Measurements from ENCODE around the gene PLEKHB2. TPM values are rescaled to one million over a fixed set of nuclear protein-coding genes. Genes with fewer than 3 reads are reported as not detected.

The PLEKHB2 gene
- total and polyA plus RNA-seq, 2 of the 8 experiments (the other 6 are each of a cell fraction or from before 2014, with no cell fraction given): 42.4 to 54.8 TPM

DNA sequence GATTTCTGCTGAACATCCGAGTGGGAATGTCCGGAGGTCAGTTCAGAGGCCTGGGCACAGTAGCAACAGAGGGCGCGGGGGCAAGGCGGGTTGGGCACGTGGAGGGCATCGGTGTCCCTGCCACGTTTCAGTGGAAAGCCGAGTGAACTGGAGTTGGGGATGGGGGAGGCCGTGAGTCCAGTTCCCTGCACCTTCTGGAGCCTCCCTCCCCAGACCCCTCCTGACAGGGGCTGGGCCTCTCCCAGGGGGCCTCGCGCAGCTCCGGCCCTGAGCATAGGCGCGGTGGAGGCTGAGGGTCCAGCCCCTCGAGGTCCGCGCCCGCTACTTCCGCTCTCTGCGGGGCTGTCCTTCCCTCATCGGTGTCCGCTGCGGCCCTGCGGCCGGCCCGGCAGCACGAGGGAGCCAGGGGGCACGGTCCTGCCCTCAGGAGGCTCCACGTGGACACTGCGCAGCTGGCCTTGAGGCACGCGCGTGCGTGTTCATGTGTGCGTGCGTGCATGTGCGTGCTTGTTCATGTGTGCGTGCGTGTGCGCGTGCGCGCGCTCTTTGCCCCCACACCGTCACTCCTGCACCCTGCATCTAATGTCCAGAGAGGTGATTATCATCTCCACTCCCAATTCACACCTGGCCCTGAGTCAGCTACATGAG, 50.2 kb downstream of the PLEKHB2 start:
- no peak overlapping the region for H2BK20ac ChIP-seq (ENCODE audit: low read length)
- no peaks in the 10 kb centered on the region for H3K27me3 ChIP-seq (replicated peaks in 1 of 4; ENCODE audit: control insufficient read depth in 3 of 4, extremely low read depth in 1 of 4, insufficient read depth in 3 of 4, low read length in 3 of 4)
- H3K79me2 ChIP-seq (ENCODE audit: control insufficient read depth in 1 of 2, insufficient read depth in 2 of 2, low read length in 2 of 2): no peaks in the 10 kb centered on the region
- no peaks in the 10 kb centered on the region for H3K79me1 ChIP-seq (ENCODE audit: low read depth, low read length)
- H2BK12ac ChIP-seq (ENCODE audit: low read depth, low read length): no peak overlapping the region
- no peak overlapping the region for H2AFZ ChIP-seq (ENCODE audit: low read length)
- no peak overlapping the region for H3K4me3 ChIP-seq (ENCODE audit: extremely low read depth in 1 of 4, insufficient read depth in 2 of 4, low read depth in 3 of 4, low read length in 4 of 4)
- CTCF ChIA-PET (ENCODE audit: partially characterized antibody): interaction anchor here (0.7 to 5.4 kb wide), 6 partner anchors 10 to 517 kb away, joined by 3 to 28 read pairs (median 4); no protein-coding TSS in a partner anchor
- H4K20me1 ChIP-seq (replicated peaks in 1 of 2; ENCODE audit: control insufficient read depth in 1 of 2, insufficient read depth in 2 of 2, low read length in 2 of 2): peaks cover 0 to 1% of the 10 kb centered on the region in 2 experiments
- H3K23ac ChIP-seq (ENCODE audit: insufficient read length): no peak overlapping the region
- no peak overlapping the region for H4K5ac ChIP-seq (ENCODE audit: insufficient read length, low read depth, low read length)
- no peak overlapping the region for H3K9ac ChIP-seq (replicated peaks in 1 of 4; ENCODE audit: extremely low read depth in 1 of 4, low read depth in 3 of 4, low read length in 3 of 4)
- H3K27ac ChIP-seq (ENCODE audit: low read depth, low read length): no peak overlapping the region
- no peak overlapping the region for H2BK15ac ChIP-seq (ENCODE audit: low read length)
- POLR2A ChIA-PET (ENCODE audit: partially characterized antibody): interaction anchor here (1.5 kb wide), 1 partner anchor 338 kb away, joined by 4 read pairs; no protein-coding TSS in a partner anchor
- H3K4me2 ChIP-seq (ENCODE audit: insufficient read depth in 1 of 2, low read depth in 2 of 2, low read length in 2 of 2): no peak overlapping the region
- H2AK5ac ChIP-seq (ENCODE audit: low read depth, low read length): no peak overlapping the region
- no peak overlapping the region for H2BK120ac ChIP-seq (replicated peaks; ENCODE audit: low read depth, low read length)
- H3K18ac ChIP-seq (ENCODE audit: extremely low read depth, low read length): no peak overlapping the region
- DNase-seq (ENCODE audit: low read depth in 1 of 2, low spot score in 2 of 2) (no peak), FAIRE-seq (no peak)
- H4K91ac ChIP-seq (replicated peaks; ENCODE audit: insufficient read length, low read length): peak overlapping the region; percentile 62
- H3K4me1 ChIP-seq (replicated peaks in 1 of 4; ENCODE audit: control insufficient read depth in 3 of 4, insufficient read depth in 4 of 4, low read length in 3 of 4): no peaks in the 10 kb centered on the region; a peak in 2 of 7 replicates
- H3K36me3 ChIP-seq (ENCODE audit: control insufficient read depth in 2 of 4, insufficient read depth in 4 of 4, low read length in 3 of 4): no peaks in the 10 kb centered on the region
- no peaks in the 10 kb centered on the region for H3K9me3 ChIP-seq (ENCODE audit: insufficient read depth in 2 of 2, low read depth in 1 of 2, low read length in 1 of 2)
- no peak overlapping the region for H3K14ac ChIP-seq (ENCODE audit: insufficient read length)
- H4K8ac ChIP-seq (ENCODE audit: extremely low read depth, insufficient read depth, low read length): peak overlapping the region; percentile 40; the same call in 1 of the 2 replicates
- no peak overlapping the region for H2BK5ac ChIP-seq (ENCODE audit: low read depth, low read length)
- WGBS, 2 experiments (ENCODE audit: extremely low coverage in 1 of 2, insufficient coverage in 1 of 2, insufficient read length in 1 of 2, insufficient replicate concordance in 2 of 2, low coverage in 1 of 2, low lambda C conversion rate in 2 of 2, missing lambda C conversion rate in 1 of 2): 95% methylated on average over 41 of the region's 46 CpGs; no CpG with 5 or more reads in 1 of the 2 experiments
- no peaks in the 10 kb centered on the region for H3K23me2 ChIP-seq (ENCODE audit: low read depth, low read length)
- H3K56ac ChIP-seq (replicated peaks; ENCODE audit: insufficient read length, low read depth, low read length): no peak overlapping the region
- no peak for TF ChIP-seq SIX5 (IDR thresholded peaks at IDR 0.05; ENCODE audit: low read depth, low read length)
- no peak overlapping the region for H3K4ac ChIP-seq (replicated peaks; ENCODE audit: insufficient read length, low read depth, low read length)
